Small intestine (tissue), 7 donors: ENCODE data around the gene RNF114. TPM values are rescaled to one million over a fixed set of nuclear protein-coding genes. Genes with fewer than 3 reads are reported as not detected.

Experiments
- DNase-seq, 2 donors: peaks; one replicate each; pipeline versions ENCODE4 v3.0.0 to v3.0.0-alpha.2; 2013
- FAIRE-seq: peaks from 2 replicates; lab custom pipeline; 2012; peaks lifted over from hg19 to GRCh38; lab: Jason Lieb, UNC
- H3K27ac ChIP-seq, 3 donors: one replicate each; pipeline ENCODE4 v1.5.1; 2013; ENCODE audit warnings: low read length in 2 of 3, mild to moderate bottlenecking in 2 of 3, control low read depth in 1 of 3, inconsistent platforms in 1 of 3, low read depth in 1 of 3, moderate library complexity in 1 of 3
- H3K27me3 ChIP-seq, 3 donors: one replicate each; pipeline ENCODE4 v1.6.1; 2013; ENCODE audit warnings: low read length in 3 of 3, inconsistent platforms in 1 of 3; ENCODE audit not compliant: control insufficient read depth in 3 of 3, insufficient read depth in 3 of 3
- H3K36me3 ChIP-seq, 3 donors: one replicate each; pipeline ENCODE4 v1.6.1; 2013; ENCODE audit warnings: low read length in 3 of 3, inconsistent platforms in 1 of 3, low read depth in 1 of 3, mild to moderate bottlenecking in 1 of 3, moderate library complexity in 1 of 3; ENCODE audit not compliant: control insufficient read depth in 3 of 3, insufficient read depth in 2 of 3
- H3K4me1 ChIP-seq, 3 donors: one replicate each; pipeline ENCODE4 v1.6.1; 2013; ENCODE audit warnings: low read length in 2 of 3, inconsistent platforms in 1 of 3, low read depth in 1 of 3, mild to moderate bottlenecking in 1 of 3, moderate library complexity in 1 of 3; ENCODE audit not compliant: control insufficient read depth in 3 of 3, insufficient read depth in 2 of 3
- H3K4me3 ChIP-seq, 3 donors: one replicate each; pipeline ENCODE4 v1.5.1; 2013; ENCODE audit warnings: low read length in 3 of 3, control low read depth in 1 of 3, inconsistent platforms in 1 of 3, low read depth in 1 of 3, mild to moderate bottlenecking in 1 of 3, moderate library complexity in 1 of 3
- H3K9me3 ChIP-seq, 2 donors: one replicate each; pipeline ENCODE4 v1.6.1; 2013; ENCODE audit warnings: low read depth in 1 of 2, low read length in 1 of 2; ENCODE audit not compliant: control insufficient read depth in 2 of 2, insufficient read depth in 1 of 2
- WGBS, 3 donors: extraction: QIAGEN DNeasy Blood & Tissue Kit; methylation state at CpG; one replicate each; pipeline ENCODE4 v1.1.7; 2013; 5-methylcytosine and 5-hydroxymethylcytosine counted together
- polyA plus RNA-seq, 4 donors: library from polyadenylated mRNA; stranded (reverse) in 3 of 4; unstranded in 1 of 4; fragments of 200-250 nt in 3 of 4; fragments of 120-200 nt in 1 of 4; gene quantifications; one replicate each; pipeline versions ENCODE4 v1.2.1 to v1.2.3, GENCODE V29; 2013
- donor health status: healthy with polysubstance abuse.
- donor health status: control.
- donor health status: control.
- donor health status: Bipolar disorder and iron deficiency.
- donor health status: healthy.

The RNF114 gene
- polyA plus RNA-seq, 4 donors, result 51.2 to 118 (median 68.4) TPM

GRCh38 chr20:49915118-49915379 is 21.1 kb upstream of the RNF114 start:
- H3K27me3 ChIP-seq, result no peaks in the 10 kb centered on the region
- peak overlapping the region; percentile 94 to 98 (median 97) for H3K27ac ChIP-seq
- FAIRE-seq (no peak), DNase-seq (no peak)
- 0 to 1% (median 1%) methylated on average over 14 to 23 of the region's 23 CpGs for WGBS, 3 donors
- peaks cover 8 to 39% (median 11%) of the 10 kb centered on the region in 3 donors for H3K4me1 ChIP-seq
- peak overlapping the region; percentile 67 to 90 (median 81) for H3K4me3 ChIP-seq
- H3K36me3 ChIP-seq, result peaks cover 0 to 21% (median 0%) of the 10 kb centered on the region in 3 donors
- H3K9me3 ChIP-seq, result no peaks in the 10 kb centered on the region

- H3K36me3 ChIP-seq, result peaks cover 0 to 16% (median 0%) of the 10 kb centered on the region in 3 donors
- H3K9me3 ChIP-seq, result no peaks in the 10 kb centered on the region
- no peak for FAIRE-seq
- H3K27me3 ChIP-seq, result no peaks in the 10 kb centered on the region
- peak; percentile 95 to 98 for DNase-seq
- H3K4me1 ChIP-seq, result peaks cover 3 to 34% (median 11%) of the 10 kb centered on the region in 3 donors
- 0% methylated on average over 69 of the region's 69 CpGs for WGBS, 3 donors
- H3K27ac ChIP-seq, result peak within 1 kb of the TSS; percentile 94 to 98 (median 97)
- H3K4me3 ChIP-seq, result peak within 1 kb of the TSS; percentile 67 to 90 (median 81)
Measured at GRCh38 chr20:49915380-49916145, 20.6 kb upstream of the RNF114 start, which contains the start of gene SPATA2. TSS of gene SPATA2 (minus strand) at chr20:49915529. CDS start at chr20:49908490, 7,039 bp downstream.

GRCh38 chr20:49916146-49917002 is 19.8 kb upstream of the RNF114 start:
- Histone ChIP-seq H3K4me1 (peaks cover 2 to 27% (median 11%) of the 10 kb centered on the region in 3 donors), H3K4me3 (peak overlapping the region; percentile 67 to 90 (median 81)), H3K9me3 (no peaks in the 10 kb centered on the region), H3K27me3 (no peaks in the 10 kb centered on the region), H3K27ac (peak overlapping the region; percentile 94 to 98 (median 97)), H3K36me3 (peaks cover 0 to 13% (median 0%) of the 10 kb centered on the region in 3 donors)
- 8 to 34% (median 22%) methylated on average over 19 of the region's 19 CpGs for WGBS, 3 donors
- DNase-seq, result peak; percentile 92 to 95
- no peak for FAIRE-seq

- FAIRE-seq (no peak), DNase-seq (no peak)
- no peaks in the 10 kb centered on the region for H3K27me3 ChIP-seq
- peaks cover 0 to 4% (median 0%) of the 10 kb centered on the region in 3 donors for H3K36me3 ChIP-seq
- 88 to 96% (median 93%) methylated on average over 3 of the region's 3 CpGs for WGBS, 3 donors
- no peak overlapping the region for H3K4me3 ChIP-seq
- H3K27ac ChIP-seq, result no peak overlapping the region
- no peaks in the 10 kb centered on the region for H3K9me3 ChIP-seq
- H3K4me1 ChIP-seq, result peaks cover 0 to 25% (median 5%) of the 10 kb centered on the region in 3 donors
Measured at GRCh38 chr20:49918446-49918845, 17.8 kb upstream of the RNF114 start.

- H3K4me3 ChIP-seq, result no peak overlapping the region
- WGBS, 3 donors, result 75 to 82% (median 77%) methylated on average over 7 of the region's 7 CpGs
- no peaks in the 10 kb centered on the region for H3K27me3 ChIP-seq
- H3K4me1 ChIP-seq, result peaks cover 0 to 25% (median 2%) of the 10 kb centered on the region in 3 donors
- no peaks in the 10 kb centered on the region for H3K9me3 ChIP-seq
- no peak overlapping the region for H3K27ac ChIP-seq
- DNase-seq (no peak), FAIRE-seq (no peak)
- H3K36me3 ChIP-seq, result no peaks in the 10 kb centered on the region
Measured at GRCh38 chr20:49919009-49919408, 17.2 kb upstream of the RNF114 start.

- H3K4me3 ChIP-seq, result no peak overlapping the region
- DNase-seq (no peak), FAIRE-seq (no peak)
- H3K9me3 ChIP-seq, result no peaks in the 10 kb centered on the region
- peaks cover 0 to 26% (median 2%) of the 10 kb centered on the region in 3 donors for H3K4me1 ChIP-seq
- H3K27ac ChIP-seq, result no peak overlapping the region
- no peaks in the 10 kb centered on the region for H3K27me3 ChIP-seq
- no peaks in the 10 kb centered on the region for H3K36me3 ChIP-seq
- WGBS, 3 donors, result 85 to 92% (median 87%) methylated on average over 2 of the region's 2 CpGs
Measured at GRCh38 chr20:49919461-49919860, 16.7 kb upstream of the RNF114 start.

GRCh38 chr20:49924247-49924646 is 11.9 kb upstream of the RNF114 start:
- no peak for FAIRE-seq
- peak in 1 of 2 donors; percentile 75 for DNase-seq
- Histone ChIP-seq H3K4me1 (peaks cover 0 to 18% (median 0%) of the 10 kb centered on the region in 3 donors), H3K27ac (peak overlapping the region; percentile 43 to 83 (median 64)), H3K27me3 (no peaks in the 10 kb centered on the region), H3K36me3 (no peaks in the 10 kb centered on the region), H3K4me3 (no peak overlapping the region), H3K9me3 (no peaks in the 10 kb centered on the region)
- WGBS, 3 donors, result 18 to 62% (median 58%) methylated on average over 4 of the region's 4 CpGs

GRCh38 chr20:49925901-49926454 is 10.2 kb upstream of the RNF114 start:
- Histone ChIP-seq H3K4me3 (no peak overlapping the region), H3K9me3 (no peaks in the 10 kb centered on the region), H3K36me3 (no peaks in the 10 kb centered on the region), H3K4me1 (peaks cover 0 to 18% (median 0%) of the 10 kb centered on the region in 3 donors), H3K27ac (no peak overlapping the region), H3K27me3 (no peaks in the 10 kb centered on the region)
- no peak for DNase-seq
- no peak for FAIRE-seq
- WGBS, 3 donors, result 70 to 95% (median 85%) methylated on average over 2 of the region's 2 CpGs
